HTR-8/SVneo (cell line): ENCODE results near the gene FRRS1L.

ENCODE experiments used
- DNase-seq: peaks from one replicate; pipeline ENCODE4 v3.0.0; 2011; ENCODE audit warnings: low spot score, mixed read lengths; ENCODE audit not compliant: insufficient read length
- FAIRE-seq: peaks from 2 replicates; lab custom pipeline; 2011; peaks lifted over from hg19 to GRCh38; lab: Jason Lieb, UNC

Gene FRRS1L

DNA sequence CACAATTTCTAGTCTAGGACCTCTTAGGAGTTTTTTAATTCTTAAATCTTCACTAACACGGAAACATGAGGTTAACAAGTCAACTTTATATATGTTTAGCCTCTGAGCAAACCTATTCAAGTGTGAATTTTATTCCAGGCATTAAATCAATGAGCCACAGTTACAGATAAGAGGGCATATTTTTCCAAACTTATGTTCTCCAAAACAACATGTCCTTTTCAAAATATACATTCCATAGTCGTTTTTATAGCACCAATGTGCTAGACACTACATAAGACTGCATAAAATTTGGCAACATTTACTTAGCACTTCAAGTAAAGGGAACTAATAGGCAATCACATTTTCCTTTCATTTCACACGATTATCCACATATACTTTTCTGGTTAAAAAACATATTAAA is 53.8 kb downstream of the FRRS1L start:
- FAIRE-seq (no peak), DNase-seq (no peak)

DNA sequence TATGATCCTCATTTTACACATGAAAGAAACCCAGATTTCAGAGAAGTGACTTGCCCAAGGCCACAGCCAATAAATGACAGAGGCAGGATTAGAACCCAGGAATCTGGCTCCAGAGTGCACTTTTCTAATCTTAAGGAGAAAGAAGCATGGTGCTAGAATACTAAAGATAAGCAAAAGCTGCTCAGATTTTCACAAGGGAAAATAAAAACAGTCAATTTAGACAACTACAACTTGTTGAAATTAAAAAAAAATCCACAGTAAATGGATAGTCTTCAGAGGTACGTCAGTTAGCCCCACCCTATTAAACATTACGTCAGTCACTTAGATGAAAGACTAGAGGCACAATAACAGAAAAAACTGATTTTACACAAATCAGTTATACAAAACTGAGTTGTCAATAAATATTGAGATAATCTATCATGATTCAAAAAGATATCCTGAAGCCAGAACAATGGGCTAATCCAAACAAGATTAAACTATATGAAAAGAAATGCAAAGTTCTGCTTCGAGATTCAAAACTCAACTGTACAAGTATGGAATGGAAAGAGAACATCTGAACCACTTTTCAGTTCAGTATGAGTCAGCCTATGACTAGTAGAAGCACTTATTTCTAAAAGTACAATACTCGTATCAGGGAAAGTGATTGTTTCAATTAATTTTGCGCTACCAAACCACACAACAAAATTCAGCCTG is 56.6 kb downstream of the FRRS1L start:
- no peak for DNase-seq
- no peak for FAIRE-seq

DNA sequence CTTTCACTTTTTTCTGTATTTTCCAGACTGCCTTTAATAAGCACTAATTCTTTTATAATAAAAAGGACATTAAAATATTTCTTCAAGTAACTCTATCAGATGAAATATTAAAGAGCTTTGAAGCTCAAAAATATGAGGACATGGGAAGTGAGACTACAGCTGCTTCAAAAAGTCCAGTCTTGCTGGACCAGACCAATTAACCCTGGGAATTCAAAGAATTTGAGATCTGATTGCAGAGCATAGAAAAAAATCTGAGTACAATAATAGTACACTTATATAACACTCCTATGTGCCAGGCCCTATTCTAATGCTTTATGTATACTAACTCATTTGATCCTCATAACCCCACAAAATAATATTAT is 57.1 kb downstream of the FRRS1L start:
- no peak for FAIRE-seq
- no peak for DNase-seq

DNA sequence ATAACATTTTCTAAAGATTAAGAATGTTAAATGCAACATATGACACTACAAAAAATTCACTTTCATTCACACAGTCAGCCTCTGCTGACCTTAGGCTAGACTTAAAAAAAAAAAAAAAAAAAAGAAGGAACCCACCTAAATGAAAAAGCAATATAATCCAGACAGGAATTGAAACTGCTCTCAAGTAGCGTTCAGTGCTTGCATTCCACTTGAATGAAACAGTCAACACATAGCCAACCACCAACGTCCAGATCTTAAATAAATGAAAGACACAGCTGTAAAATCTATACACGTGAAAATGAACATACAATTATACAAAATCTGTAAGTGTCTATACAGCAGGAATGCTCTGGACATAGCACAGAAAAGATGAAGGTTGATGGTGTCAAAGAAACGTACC is 58.7 kb downstream of the FRRS1L start:
- DNase-seq, result no peak
- no peak for FAIRE-seq

DNA sequence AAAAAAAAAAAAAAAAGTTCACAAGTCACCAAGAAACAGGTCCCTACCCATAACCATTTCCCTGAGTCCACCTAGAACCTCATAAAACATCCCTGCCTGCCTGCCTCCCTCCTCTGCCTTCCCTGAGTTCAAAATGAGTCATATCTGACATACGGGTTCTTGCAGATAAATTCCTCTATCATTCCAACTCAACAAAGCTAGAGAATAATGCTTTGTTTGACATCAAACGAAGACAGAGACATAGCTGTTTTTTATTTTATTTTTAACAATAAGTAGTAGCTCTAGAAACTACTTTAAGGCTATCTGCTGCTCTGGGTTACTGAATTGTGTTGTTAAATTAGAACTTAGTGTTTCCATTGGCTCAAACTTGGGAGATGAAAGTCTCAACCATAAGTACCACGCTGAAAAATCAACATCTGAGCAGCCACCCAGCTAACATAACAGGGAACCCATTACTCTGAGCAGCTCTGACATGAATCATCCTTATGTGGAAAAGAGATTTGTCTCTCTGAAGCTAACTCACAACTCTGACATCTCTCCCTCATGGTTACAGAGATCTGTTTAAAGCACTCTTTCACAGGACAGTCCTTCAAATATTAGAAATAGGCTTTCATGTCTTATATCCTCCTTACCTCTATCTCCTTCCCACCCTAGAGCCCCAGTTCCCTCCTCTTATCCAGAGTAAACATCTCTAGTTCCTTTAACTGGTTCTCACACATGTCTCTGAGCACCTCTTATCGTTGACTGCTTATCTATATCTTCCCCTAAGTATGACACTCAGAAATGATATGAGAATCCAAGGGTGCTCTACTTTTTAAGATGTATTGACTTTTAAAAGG is 59.4 kb downstream of the FRRS1L start:
- FAIRE-seq (no peak), DNase-seq (peak; percentile 53)

DNA sequence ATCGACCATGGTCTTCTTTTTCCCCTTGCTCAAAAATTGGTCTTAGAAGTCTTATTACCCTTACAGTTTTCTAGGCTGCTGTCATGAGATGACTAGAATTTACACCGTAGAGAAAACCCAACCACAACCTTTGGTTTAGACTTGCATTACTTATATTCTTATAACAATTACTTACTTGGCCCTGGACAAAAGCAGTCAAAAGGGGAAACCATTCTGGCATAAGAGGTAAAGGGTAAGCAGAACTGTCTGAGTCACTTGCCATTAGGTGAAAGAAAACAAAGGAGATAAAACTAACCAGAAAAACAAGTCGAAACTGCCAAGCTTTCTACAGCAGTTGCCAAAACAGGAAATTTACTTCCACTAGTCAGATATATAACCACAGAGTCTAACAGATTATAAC is 65.2 kb downstream of the FRRS1L start:
- no peak for FAIRE-seq
- no peak for DNase-seq

DNA sequence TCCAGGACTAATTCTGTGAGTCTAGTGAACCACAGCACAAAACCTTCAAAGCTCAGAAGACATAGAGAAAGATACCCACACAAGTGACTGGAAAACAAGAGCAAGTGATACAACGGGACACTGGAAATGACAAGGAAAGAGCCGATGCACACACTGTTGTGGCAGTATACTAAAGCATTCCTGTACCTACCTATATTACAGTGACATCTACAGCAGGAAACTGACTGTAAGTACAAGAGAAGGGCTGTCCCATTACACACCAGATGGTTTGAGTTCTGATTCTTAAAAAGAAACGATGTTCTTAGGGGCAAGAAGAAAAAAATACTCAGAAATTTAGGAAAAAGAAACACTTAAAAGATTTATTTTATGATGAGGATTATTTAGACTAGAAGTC is 65.8 kb downstream of the FRRS1L start:
- FAIRE-seq (no peak), DNase-seq (no peak)

DNA sequence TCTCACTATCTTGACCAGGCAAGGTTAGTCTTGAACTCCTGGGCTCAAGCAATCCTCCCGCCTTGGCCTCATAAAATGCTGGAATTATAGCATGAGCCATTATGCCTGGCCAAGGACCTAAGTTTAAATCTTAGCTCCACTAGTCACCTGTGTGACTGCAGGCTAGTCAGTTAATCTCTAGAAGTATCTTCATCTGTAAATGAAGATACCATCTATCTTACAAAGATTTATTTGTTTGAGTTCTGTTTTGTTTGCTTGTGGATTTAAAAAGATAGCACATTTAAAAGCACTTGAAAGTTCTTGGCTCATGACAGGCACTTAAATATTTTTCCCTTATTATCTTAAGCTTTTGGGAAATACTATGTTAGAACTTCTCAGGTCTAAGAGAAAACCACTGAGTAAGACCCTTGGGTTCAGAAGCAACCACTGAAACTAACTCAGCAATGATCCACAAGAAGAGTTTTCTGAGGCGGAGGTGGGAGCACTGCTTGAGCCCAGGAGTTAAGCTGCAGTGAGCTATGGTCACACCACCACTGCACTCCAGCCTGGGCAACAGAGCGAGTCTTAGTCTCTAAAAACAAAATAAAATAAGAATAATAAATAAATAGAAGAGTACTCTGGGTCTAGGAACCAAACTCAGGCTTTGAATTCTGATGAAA is 66.4 kb downstream of the FRRS1L start:
- DNase-seq, result no peak
- no peak for FAIRE-seq

DNA sequence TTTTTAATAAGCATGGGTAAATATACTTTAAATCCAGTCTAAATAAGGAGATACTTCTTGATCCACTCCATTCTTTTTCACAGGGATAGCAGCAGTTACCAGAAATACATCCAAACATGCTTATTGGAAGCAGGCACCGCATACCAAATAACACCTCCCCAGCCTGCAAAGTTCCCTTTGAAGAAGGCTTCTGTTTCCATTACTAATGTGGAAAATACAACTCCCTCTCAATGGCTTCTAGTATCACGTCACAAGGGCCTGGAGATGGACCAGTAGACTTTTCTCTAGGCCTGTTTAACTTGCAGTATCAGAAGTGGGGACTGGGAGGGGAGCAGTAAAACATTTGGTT is 68.1 kb downstream of the FRRS1L start:
- FAIRE-seq (no peak), DNase-seq (no peak)

DNA sequence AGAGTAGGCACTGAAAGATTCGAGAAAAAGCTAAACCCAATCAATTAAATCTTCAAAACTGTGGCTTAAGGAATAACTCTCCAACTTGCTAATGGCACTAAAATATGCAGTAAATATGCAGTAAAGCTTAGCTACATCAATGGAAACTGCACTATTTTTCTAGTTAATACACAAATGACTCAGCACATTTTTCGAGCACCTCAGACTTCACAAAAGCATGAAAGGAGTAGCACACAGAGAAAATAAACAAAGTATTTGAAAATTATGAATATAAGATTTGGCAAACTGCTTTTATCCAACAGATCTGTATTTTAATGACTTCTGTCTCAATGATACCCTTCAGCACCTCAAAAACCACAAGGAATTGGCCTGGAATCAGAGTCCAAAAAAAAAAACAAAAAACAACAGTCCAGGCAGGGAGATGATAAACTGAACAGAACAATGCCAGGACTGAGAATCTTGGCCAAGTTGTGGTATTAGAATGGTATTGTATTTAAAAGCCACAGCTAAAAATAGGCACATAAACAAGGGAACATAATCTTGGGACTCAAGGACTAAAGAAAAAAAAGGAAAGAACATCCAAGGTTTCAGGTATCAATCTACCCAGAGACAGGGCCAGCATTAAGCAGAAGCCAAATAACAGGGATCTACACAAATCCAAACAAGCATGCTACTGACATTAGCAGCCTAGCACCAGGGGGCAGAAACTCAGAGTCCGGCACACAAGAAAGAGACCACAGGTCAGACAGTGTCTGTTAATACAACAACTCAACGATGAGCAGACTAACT is 68.7 kb downstream of the FRRS1L start:
- no peak for DNase-seq
- no peak for FAIRE-seq

DNA sequence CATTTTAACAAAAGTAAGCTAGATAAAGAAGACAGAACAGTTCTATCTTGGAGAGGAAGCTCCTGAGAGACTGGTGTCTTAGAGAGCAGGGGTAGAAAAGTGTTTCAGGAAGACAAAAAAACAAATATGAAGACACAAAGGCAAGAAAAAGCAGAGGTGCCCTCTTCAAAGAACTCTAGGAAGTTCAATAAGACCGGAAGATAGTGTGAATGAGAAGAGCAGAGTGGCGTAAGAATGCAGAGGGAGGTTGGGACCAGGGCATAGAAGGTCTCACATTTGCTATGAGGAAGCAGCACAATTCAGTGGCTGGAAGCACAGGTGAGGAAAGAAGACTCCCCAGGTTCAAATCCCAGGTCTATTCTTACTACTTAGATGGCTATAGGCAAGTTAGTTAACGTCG is 69.9 kb downstream of the FRRS1L start:
- DNase-seq (no peak), FAIRE-seq (no peak)

DNA sequence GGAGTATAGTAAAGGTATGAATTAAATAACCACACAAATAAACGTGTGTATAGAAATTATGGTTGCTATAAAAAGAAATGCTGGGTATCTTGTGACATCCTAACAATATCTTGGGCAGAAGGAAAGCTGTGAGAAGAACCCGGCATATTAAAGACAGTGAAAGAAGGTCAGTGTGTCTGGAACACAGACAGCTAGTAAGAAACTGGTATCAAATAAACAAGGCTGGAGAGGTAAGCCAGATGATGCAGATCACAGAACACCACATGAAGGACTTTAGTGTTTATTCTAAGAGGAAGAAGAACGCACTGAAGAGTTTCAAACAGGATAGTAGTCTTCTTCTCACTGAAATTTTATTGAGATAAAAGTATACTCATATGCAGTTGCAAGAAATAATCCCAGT is 71.7 kb downstream of the FRRS1L start:
- DNase-seq (no peak), FAIRE-seq (no peak)

DNA sequence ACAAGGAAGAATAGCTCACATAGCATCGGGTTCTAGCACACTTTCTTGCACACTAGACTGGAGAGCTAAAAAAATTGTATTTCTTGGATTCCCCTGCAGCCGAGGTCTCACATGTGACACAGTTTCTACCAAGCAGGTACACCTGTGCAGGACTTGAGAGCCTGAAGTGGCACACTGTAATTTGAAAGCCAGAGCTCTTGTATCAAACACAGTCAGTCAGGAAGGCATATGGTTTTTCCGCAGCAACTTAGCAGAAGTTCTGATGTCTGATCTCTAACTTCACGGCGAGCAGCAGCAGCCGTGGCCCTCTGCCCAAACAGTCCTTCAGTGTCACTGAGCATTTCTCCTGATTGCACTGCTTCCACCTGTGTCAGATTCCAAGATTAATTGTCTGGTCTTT is 72.8 kb downstream of the FRRS1L start:
- FAIRE-seq, result no peak
- no peak for DNase-seq

DNA sequence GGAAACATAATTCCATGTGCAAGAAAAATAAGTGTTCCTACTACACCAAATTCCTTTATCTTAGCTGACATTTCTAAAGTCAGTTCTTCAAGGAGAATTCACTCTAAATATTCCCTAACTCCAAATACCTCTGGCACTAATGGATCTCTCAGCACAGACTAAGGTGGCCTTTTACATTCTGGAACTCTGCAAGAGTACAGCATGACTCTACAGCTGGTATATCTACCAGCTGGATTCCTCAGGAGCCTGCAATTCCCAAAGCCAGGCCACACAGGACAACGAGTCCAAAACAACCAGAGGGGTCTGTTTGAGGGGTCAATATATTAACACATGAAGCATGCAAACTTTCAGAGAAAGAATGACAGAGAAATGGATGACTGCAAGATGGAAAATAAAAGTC is 74.5 kb downstream of the FRRS1L start:
- DNase-seq, result no peak
- no peak for FAIRE-seq

DNA sequence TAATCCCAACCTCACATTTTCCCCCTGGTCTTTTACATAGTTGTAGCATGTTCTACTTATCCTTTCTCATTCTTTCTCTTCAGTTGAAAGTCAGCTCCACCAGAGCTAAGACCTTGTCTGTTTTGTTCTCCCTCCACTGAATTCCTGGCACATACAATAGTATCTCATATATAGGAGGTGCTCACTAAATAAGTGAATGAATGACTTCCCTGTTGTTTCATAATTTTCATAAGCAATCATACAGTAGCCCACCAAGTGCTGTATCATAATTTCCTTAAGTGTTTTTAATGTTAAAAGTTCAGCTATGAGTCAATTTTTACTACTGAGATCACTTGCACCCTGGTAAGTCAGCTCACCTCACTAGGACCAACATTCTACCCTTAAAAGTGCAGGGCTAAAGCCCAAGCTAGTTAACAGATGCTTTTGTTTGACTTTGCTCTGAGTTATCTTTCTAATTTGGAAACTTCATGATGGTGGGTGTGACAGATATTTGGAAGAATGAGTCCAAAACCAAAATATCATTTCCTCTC is 74.9 kb downstream of the FRRS1L start:
- no peak for FAIRE-seq
- DNase-seq, result no peak

DNA sequence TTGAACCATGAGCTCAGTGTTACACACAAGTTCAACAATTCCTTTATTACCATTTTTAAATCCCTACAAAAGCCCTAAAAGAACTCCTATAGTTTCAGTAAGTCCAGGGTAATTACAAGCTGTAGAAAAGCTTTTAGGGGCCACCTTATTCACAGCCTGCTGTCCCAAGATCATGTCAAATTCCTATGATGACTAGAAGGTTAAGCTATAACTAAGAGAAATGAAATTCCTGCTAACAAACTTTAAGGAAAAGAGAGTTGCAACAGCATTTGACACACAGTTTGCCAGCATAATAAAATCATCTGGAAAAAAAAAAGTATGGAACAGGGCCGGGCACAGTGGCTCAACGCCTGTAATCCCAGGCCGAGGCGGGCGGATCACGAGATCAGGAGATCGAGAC is 78.8 kb downstream of the FRRS1L start:
- no peak for FAIRE-seq
- no peak for DNase-seq

DNA sequence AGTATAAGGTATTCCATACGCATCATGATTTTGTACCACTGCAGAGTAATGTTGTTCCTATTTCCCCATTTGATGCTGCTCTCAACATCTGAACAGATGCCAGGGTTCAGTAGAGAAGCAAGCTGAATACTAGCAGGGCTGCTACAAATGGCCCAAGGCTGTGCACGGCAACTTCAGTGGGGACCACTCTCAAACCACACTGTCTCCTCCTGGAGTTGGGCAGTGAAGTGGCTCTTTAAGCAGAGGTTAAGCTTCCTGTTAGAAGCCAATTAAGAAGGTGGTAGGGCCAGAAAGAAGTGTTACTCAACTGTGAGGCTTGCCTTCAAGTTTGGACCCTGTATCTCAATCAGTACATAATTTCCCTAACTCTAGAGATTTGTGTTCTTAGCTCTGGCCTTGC is 79.3 kb downstream of the FRRS1L start:
- no peak for FAIRE-seq

DNA sequence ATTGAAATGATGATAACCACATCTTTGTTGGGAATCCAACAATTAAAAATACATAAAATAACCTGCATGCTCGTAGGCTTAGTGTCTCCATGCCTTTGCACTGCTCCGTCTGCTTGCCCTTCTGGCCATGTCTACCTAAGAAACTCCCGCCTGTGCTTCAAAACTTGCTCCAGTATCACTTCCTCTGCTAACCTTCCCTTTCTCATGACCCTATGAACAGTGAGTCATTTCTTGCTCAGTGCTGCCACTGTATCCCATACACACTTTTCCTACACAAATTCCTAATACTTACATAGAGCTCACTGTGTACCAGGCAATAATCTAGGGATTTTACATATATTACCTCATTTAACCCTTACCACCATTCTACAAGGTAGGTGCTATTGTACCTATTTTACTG is 80.8 kb downstream of the FRRS1L start:
- no peak for FAIRE-seq
- DNase-seq, result no peak

More for the DNA sequence above, 79.3 kb downstream of the FRRS1L start:
- DNase-seq, result no peak

DNA sequence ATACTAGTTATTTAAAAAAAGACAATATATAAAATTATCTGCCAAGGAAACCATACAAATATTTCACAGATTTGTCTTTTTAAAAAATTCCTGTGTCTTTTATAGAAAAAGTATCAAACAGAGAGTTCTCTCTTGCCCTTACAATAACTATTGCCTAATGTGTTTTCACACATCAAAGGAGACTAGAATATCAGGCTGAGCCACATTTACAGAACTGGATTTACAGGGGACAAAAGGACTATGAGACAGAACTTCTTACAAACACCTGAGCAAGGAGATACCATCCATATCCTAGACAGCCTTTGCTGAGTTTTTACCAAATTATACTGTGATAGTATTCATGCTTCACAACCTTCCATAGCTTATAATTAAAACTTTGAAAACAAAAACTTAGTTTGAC is 81.5 kb downstream of the FRRS1L start:
- no peak for FAIRE-seq

DNA sequence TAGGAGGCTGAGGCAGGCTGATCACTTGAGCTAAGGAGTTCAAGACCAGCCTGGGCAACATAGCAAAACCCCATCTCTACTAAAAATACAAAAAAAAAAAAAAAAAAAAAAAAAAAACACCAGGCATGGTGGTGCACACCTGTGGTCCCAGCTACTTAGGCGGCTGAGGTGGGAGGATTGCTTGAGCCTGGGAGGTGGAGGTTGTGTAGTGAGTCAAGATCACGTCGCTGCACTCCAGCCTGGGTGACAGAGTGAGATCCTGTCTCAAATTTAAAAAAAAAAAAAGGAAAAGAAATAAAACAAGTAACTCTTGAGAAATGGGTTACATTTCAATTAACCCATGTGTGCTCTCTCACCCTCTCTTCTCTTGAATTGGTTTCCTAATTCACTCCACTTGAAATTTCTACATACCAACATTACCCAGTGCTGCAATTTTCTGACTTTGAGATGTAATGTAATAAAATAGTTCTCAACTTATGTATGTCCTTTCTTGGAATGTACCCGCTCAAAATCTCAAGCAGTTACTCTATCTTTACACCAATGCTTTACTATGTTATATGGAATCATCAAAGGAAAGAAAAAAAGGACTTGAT is 83.1 kb downstream of the FRRS1L start:
- no peak for FAIRE-seq
- no peak for DNase-seq

More for the DNA sequence above, 81.5 kb downstream of the FRRS1L start:
- DNase-seq, result no peak
